DMS153 treated with DMSO at 0.1 percent for 48 hours (cell line): ENCODE data around the gene TIMP1.

ENCODE experiments used
- DNase-seq: peaks from one replicate; lab custom pipeline; 2025; ENCODE audit not compliant: unreplicated experiment; lab: John Stamatoyannopoulos, UW

Gene TIMP1

GRCh38 chrX:47581731-47582647 is at the start of gene TIMP1:
TSS of gene TIMP1 (plus strand) at chrX:47582436. CDS start at chrX:47583416, 980 bp downstream.
- DNase-seq: no peak

- no peak for DNase-seq
Measured at GRCh38 chrX:47539860-47540259, 42.4 kb upstream of the TIMP1 start.

- DNase-seq: peak; percentile 52
Measured at GRCh38 chrX:47540754-47541538, 41.3 kb upstream of the TIMP1 start.

GRCh38 chrX:47543496-47543895 is 38.7 kb upstream of the TIMP1 start:
- DNase-seq: no peak

- peak; percentile 68 for DNase-seq
Measured at GRCh38 chrX:47556045-47556623, 26.1 kb upstream of the TIMP1 start.

GRCh38 chrX:47558436-47558835 is 23.8 kb upstream of the TIMP1 start:
- DNase-seq: no peak

- no peak for DNase-seq
Measured at GRCh38 chrX:47560179-47560933, 21.9 kb upstream of the TIMP1 start.

- peak; percentile 54 for DNase-seq
Measured at GRCh38 chrX:47560934-47561658, 21.1 kb upstream of the TIMP1 start, which contains the start of gene ARAF. TSS of gene ARAF (plus strand) at chrX:47561205. CDS start at chrX:47562968, 1,763 bp downstream.

- DNase-seq: no peak
Measured at GRCh38 chrX:47561659-47562151, 20.5 kb upstream of the TIMP1 start.

GRCh38 chrX:47562615-47563243 is 19.5 kb upstream of the TIMP1 start:
- DNase-seq: no peak

- DNase-seq: no peak
Measured at GRCh38 chrX:47563801-47564315, 18.4 kb upstream of the TIMP1 start.

- DNase-seq: no peak
Measured at GRCh38 chrX:47564438-47565085, 17.7 kb upstream of the TIMP1 start.

GRCh38 chrX:47566841-47567240 is 15.4 kb upstream of the TIMP1 start:
- DNase-seq: no peak

GRCh38 chrX:47568656-47569295 is 13.5 kb upstream of the TIMP1 start:
- DNase-seq: no peak

- no peak for DNase-seq
Measured at GRCh38 chrX:47570794-47571193, 11.4 kb upstream of the TIMP1 start.

GRCh38 chrX:47571215-47571614 is 11.0 kb upstream of the TIMP1 start:
- no peak for DNase-seq

- DNase-seq: no peak
Measured at GRCh38 chrX:47571896-47572295, 10.3 kb upstream of the TIMP1 start.

- DNase-seq: no peak
Measured at GRCh38 chrX:47572773-47573340, 9.4 kb upstream of the TIMP1 start.
